Kidney (tissue), 14 donors: Measurements from ENCODE around the gene DCBLD2. TPM values are rescaled to one million over a fixed set of nuclear protein-coding genes. Genes with fewer than 3 reads are reported as not detected.
A peak's percentile ranks its signal among the peaks of the same experiment; 100 is the strongest.

Experiments used
- DNase-seq, 5 donors: peaks; one replicate each; pipeline ENCODE4 v3.0.0-alpha.2; 2013 to 2020
- FAIRE-seq: peaks from 2 replicates; lab custom pipeline; 2012; peaks lifted over from hg19 to GRCh38; lab: Jason Lieb, UNC
- H3K27ac ChIP-seq, 2 donors: one replicate each; pipeline ENCODE4 v1.7.0; 2013; ENCODE audit warnings: low read depth in 2 of 2, low read length in 2 of 2, inconsistent platforms in 1 of 2
- H3K27me3 ChIP-seq: one replicate; pipeline ENCODE4 v1.7.1; 2013; ENCODE audit warnings: low read length, inconsistent platforms; ENCODE audit not compliant: control insufficient read depth, insufficient read depth
- H3K36me3 ChIP-seq, 3 donors: one replicate each; pipeline versions ENCODE4 v1.7.0 to v1.7.1; 2013; ENCODE audit warnings: low read length in 3 of 3, control low read depth in 1 of 3, inconsistent platforms in 1 of 3; ENCODE audit not compliant: insufficient read depth in 3 of 3, control insufficient read depth in 2 of 3
- H3K4me1 ChIP-seq, 3 donors: one replicate each; pipeline versions ENCODE4 v1.7.0 to v1.7.1; 2013; ENCODE audit warnings: low read length in 3 of 3, inconsistent platforms in 1 of 3, low read depth in 1 of 3; ENCODE audit not compliant: control insufficient read depth in 2 of 3, insufficient read depth in 2 of 3
- H3K4me3 ChIP-seq, 3 donors: one replicate each; pipeline versions ENCODE4 v1.7.0 to v1.8.1; 2013; ENCODE audit warnings: low read length in 3 of 3, control low read depth in 1 of 3, inconsistent platforms in 1 of 3
- H3K9ac ChIP-seq, 3 donors: one replicate each; pipeline versions ENCODE4 v1.7.0 to v1.7.1; 2013; ENCODE audit warnings: low read length in 3 of 3, control low read depth in 1 of 3, inconsistent platforms in 1 of 3
- H3K9me3 ChIP-seq, 3 donors: one replicate each; pipeline versions ENCODE4 v1.7.0 to v1.7.1; 2013; ENCODE audit warnings: low read length in 3 of 3, control low read depth in 1 of 3, inconsistent platforms in 1 of 3; ENCODE audit not compliant: control insufficient read depth in 2 of 3, insufficient read depth in 1 of 3
- intact Hi-C: fragments of 100-400 bp; cut with DNase I; formaldehyde crosslinking; loops from one replicate; pipeline ENCODE4 v1.11.1; 2022
- polyA plus RNA-seq: library from polyadenylated mRNA; stranded (reverse); fragments of 350-450 nt; fragmentation: Illumina TruSeq; extraction: RNeasy Lipid Tissue Mini Kit (QIAGEN cat#74804); gene quantifications from one replicate; pipeline ENCODE4 v1.2.3, GENCODE V29; 2014; ENCODE audit warnings: low read depth, low replicate concordance; ENCODE audit not compliant: insufficient read depth
- total RNA-seq: library from RNA; stranded (reverse); fragmentation: NEBNext Ultra II Directional; extraction: Animal tissue kit (Norgen Biotek cat#: 25700); gene quantifications from one replicate; pipeline ENCODE4 v1.2.1, GENCODE V29; 2021
- TF ChIP-seq, protein P1 (sequence below): IDR thresholded peaks from 3 replicates; pipeline ENCODE4 v1.5.1; 2012; ENCODE audit warnings: mild to moderate bottlenecking, moderate library complexity, borderline replicate concordance; ENCODE audit not compliant: insufficient read depth; ENCODE audit errors: extremely low read depth
- donor health status: control.
- donor health status: control.
- donor health status: control.
- donor health status: control.
- donor health status: control.
- donor health status: DM: yes; HTN: yes; CAD: no.
- donor health status: Normal renal cell carcinoma (clear cell type).

Gene DCBLD2
- total and polyA plus RNA-seq, 2 donors from 2014 or later = 8.0 to 39.3 TPM

DNA sequence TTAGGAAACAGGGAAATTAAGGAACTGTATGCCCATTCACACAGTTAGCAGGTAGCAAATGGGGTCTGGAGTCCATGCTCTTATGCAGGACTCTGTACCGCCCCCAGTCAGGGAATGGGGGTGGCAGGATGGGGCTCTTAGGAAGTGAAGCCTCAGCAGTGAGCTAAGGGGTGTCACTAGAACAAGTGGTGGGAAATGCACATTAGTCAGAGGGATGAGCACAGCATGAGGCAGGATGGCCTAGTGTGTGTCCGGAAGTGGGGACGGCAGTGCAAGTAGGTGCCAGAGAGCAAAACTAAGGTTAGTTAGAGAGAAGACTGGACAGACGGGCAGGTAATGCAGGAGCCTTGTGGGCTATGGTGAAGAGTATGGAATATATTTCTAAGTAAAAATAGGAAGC, 77.7 kb downstream of the DCBLD2 start:
- intact Hi-C loops = no loop called here
- Histone ChIP-seq H3K36me3 (no peaks in the 10 kb centered on the region), H3K27ac (no peak overlapping the region), H3K4me1 (no peaks in the 10 kb centered on the region), H3K9ac (no peak overlapping the region), H3K27me3 (no peaks in the 10 kb centered on the region), H3K4me3 (no peak overlapping the region), H3K9me3 (no peaks in the 10 kb centered on the region)
- DNase-seq = no peak
- no peak for FAIRE-seq
- TF ChIP-seq, protein P1, sequence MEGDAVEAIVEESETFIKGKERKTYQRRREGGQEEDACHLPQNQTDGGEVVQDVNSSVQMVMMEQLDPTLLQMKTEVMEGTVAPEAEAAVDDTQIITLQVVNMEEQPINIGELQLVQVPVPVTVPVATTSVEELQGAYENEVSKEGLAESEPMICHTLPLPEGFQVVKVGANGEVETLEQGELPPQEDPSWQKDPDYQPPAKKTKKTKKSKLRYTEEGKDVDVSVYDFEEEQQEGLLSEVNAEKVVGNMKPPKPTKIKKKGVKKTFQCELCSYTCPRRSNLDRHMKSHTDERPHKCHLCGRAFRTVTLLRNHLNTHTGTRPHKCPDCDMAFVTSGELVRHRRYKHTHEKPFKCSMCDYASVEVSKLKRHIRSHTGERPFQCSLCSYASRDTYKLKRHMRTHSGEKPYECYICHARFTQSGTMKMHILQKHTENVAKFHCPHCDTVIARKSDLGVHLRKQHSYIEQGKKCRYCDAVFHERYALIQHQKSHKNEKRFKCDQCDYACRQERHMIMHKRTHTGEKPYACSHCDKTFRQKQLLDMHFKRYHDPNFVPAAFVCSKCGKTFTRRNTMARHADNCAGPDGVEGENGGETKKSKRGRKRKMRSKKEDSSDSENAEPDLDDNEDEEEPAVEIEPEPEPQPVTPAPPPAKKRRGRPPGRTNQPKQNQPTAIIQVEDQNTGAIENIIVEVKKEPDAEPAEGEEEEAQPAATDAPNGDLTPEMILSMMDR = no peak

DNA sequence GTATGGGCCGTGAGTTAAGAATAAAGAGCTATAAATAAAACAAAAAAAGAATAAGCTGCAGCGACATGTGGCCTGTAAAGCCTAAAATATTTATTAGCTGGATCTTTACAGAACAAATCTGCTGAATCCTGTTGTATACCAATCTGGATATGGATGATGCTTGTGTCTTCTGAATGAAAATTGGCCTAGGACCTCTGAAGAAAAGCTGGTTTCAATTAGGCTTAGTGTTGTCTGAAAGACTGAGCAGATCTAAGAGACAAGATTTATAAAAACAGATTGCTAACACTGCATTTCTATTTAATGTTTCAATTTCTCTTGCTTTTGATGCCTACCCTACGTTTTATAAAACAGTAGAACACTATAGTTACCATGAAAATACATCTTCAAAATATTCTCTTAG, 80.4 kb downstream of the DCBLD2 start:
- TF ChIP-seq, protein P1 = no peak
- Histone ChIP-seq H3K9ac (no peak overlapping the region), H3K27me3 (no peaks in the 10 kb centered on the region), H3K27ac (no peak overlapping the region), H3K4me3 (no peak overlapping the region), H3K9me3 (no peaks in the 10 kb centered on the region), H3K36me3 (no peaks in the 10 kb centered on the region), H3K4me1 (no peaks in the 10 kb centered on the region)
- DNase-seq = no peak
- no peak for FAIRE-seq
- intact Hi-C loops = no loop called here

DNA sequence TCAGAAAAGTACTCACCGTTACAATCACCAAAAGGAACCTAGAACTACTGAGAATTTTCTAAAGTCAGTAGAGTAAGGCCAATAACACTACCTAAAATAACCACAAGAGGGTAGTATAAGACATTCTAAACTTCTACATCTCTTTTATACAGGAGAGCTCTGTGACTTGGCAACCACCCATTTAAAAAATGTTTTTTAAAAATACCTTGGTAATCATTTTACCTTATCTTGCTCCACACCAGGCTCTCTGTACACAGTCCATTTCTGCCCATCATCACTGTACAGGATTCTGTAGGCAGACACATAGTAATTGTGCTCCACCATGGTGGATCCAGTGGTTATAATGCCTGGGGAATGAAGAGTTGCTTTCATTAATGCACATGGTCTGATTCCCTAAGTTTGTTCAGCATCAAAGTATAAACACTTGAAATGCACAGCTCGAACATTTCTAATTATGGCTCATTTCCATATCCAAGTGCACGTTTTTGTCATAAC, 83.9 kb downstream of the DCBLD2 start:
- Histone ChIP-seq H3K9me3 (no peaks in the 10 kb centered on the region), H3K36me3 (no peaks in the 10 kb centered on the region), H3K27me3 (no peaks in the 10 kb centered on the region), H3K27ac (no peak overlapping the region), H3K9ac (no peak overlapping the region), H3K4me3 (no peak overlapping the region), H3K4me1 (no peaks in the 10 kb centered on the region)
- DNase-seq (peak in 2 of 5 donors; percentile 65 to 71), FAIRE-seq (peak; percentile 98)
- TF ChIP-seq, protein P1 = peak; percentile 58
- intact Hi-C loops = loop anchor here (5.0 kb wide), 1 partner anchor 175 kb away; no protein-coding TSS in a partner anchor
